Measurements from ENCODE around the gene LYPD8.

GRCh38 chr1:248756151-248756550, 592 bp upstream of the LYPD8 start:
- no peak for TF ChIP-seq CTCF (IDR thresholded peaks at IDR 0.05)
- no peak for TF ChIP-seq POLR2A (IDR thresholded peaks at IDR 0.05)
- no peak for TF ChIP-seq POLR2AphosphoS5 (IDR thresholded peaks at IDR 0.05)

Measured in transverse colon (tissue), 4 donors.